Esophagus (tissue), 2 donors: ENCODE data around the gene FNIP1. TPM values are rescaled to one million over a fixed set of nuclear protein-coding genes. Genes with fewer than 3 reads are reported as not detected.
A peak's percentile ranks its signal among the peaks of the same experiment; 100 is the strongest.

Source experiments
- H3K27ac ChIP-seq, 2 donors: one replicate each; pipeline ENCODE4 v1.5.1; 2013; ENCODE audit warnings: low read depth in 2 of 2, mild to moderate bottlenecking in 2 of 2, inconsistent platforms in 1 of 2, low read length in 1 of 2, moderate library complexity in 1 of 2
- H3K27me3 ChIP-seq, 2 donors: one replicate each; pipeline ENCODE4 v1.6.1; 2013; ENCODE audit warnings: low read length in 2 of 2, control low read depth in 1 of 2, mild to moderate bottlenecking in 1 of 2; ENCODE audit not compliant: insufficient read depth in 2 of 2, control insufficient read depth in 1 of 2
- H3K36me3 ChIP-seq, 2 donors: one replicate each; pipeline ENCODE4 v1.6.1; 2013; ENCODE audit warnings: low read length in 1 of 2; ENCODE audit not compliant: control insufficient read depth in 2 of 2, insufficient read depth in 2 of 2
- H3K4me1 ChIP-seq, 2 donors: one replicate each; pipeline ENCODE4 v1.6.1; 2013; ENCODE audit warnings: low read length in 1 of 2; ENCODE audit not compliant: control insufficient read depth in 2 of 2, insufficient read depth in 2 of 2
- H3K4me3 ChIP-seq, 2 donors: one replicate each; pipeline ENCODE4 v1.5.1; 2013; ENCODE audit warnings: low read length in 2 of 2, mild to moderate bottlenecking in 2 of 2, low read depth in 1 of 2, moderate library complexity in 1 of 2
- H3K9me3 ChIP-seq, 2 donors: one replicate each; pipeline ENCODE4 v1.6.1; 2013; ENCODE audit warnings: mild to moderate bottlenecking in 2 of 2, low read depth in 1 of 2, low read length in 1 of 2, moderate library complexity in 1 of 2; ENCODE audit not compliant: control insufficient read depth in 2 of 2, insufficient read depth in 1 of 2
- WGBS, 2 donors: extraction: QIAGEN DNeasy Blood & Tissue Kit; methylation state at CpG; one replicate each; pipeline ENCODE4 v1.1.7; 2013; 5-methylcytosine and 5-hydroxymethylcytosine counted together
- polyA plus RNA-seq, 2 donors: library from polyadenylated mRNA; stranded (reverse); fragments of 200-250 nt; gene quantifications; one replicate each; pipeline ENCODE4 v1.2.3, GENCODE V29; 2013
- donor health status: healthy with polysubstance abuse.
- donor health status: Bipolar disorder and iron deficiency.

Gene FNIP1
- polyA plus RNA-seq, 2 donors = 2.4 to 2.5 TPM

- no peaks in the 10 kb centered on the region for H3K36me3 ChIP-seq
- no peaks in the 10 kb centered on the region for H3K9me3 ChIP-seq
- 46 to 54% methylated on average over 2 of the region's 2 CpGs for WGBS, 2 donors
Measured at GRCh38 chr5:131814990-131815389, 18.2 kb upstream of the FNIP1 start.

GRCh38 chr5:131812371-131813160 is 15.7 kb upstream of the FNIP1 start:
- H3K4me3 ChIP-seq = no peak overlapping the region
- no peaks in the 10 kb centered on the region for H3K9me3 ChIP-seq
- no peaks in the 10 kb centered on the region for H3K4me1 ChIP-seq
- H3K27ac ChIP-seq = no peak overlapping the region
- no peaks in the 10 kb centered on the region for H3K36me3 ChIP-seq
- 76 to 78% methylated on average over 4 of the region's 4 CpGs for WGBS, 2 donors
- H3K27me3 ChIP-seq = no peaks in the 10 kb centered on the region

More at GRCh38 chr5:131814990-131815389, 18.2 kb upstream of the FNIP1 start:
- no peak overlapping the region for H3K27ac ChIP-seq
- H3K27me3 ChIP-seq = no peaks in the 10 kb centered on the region
- no peaks in the 10 kb centered on the region for H3K4me1 ChIP-seq
- no peak overlapping the region for H3K4me3 ChIP-seq

- 14% methylated on average over 3 of the region's 3 CpGs for WGBS, 2 donors
- Histone ChIP-seq H3K27ac (no peak overlapping the region), H3K9me3 (no peaks in the 10 kb centered on the region), H3K4me1 (no peaks in the 10 kb centered on the region), H3K4me3 (no peak overlapping the region), H3K27me3 (no peaks in the 10 kb centered on the region), H3K36me3 (no peaks in the 10 kb centered on the region)
Measured at GRCh38 chr5:131810510-131811249, 13.9 kb upstream of the FNIP1 start.

GRCh38 chr5:131795879-131796792 is 681 bp downstream of the FNIP1 start:
- Histone ChIP-seq H3K4me3 (peak overlapping the region; percentile 85 to 91), H3K36me3 (no peaks in the 10 kb centered on the region), H3K9me3 (no peaks in the 10 kb centered on the region), H3K4me1 (no peaks in the 10 kb centered on the region), H3K27ac (peak overlapping the region; percentile 93 to 96), H3K27me3 (no peaks in the 10 kb centered on the region)
- WGBS, 2 donors = 1% methylated on average over 46 to 56 of the region's 56 CpGs

- H3K9me3 ChIP-seq = no peaks in the 10 kb centered on the region
- peak overlapping the region in 1 of 2 donors; percentile 85 for H3K4me3 ChIP-seq
- no peak overlapping the region for H3K27ac ChIP-seq
- no peaks in the 10 kb centered on the region for H3K27me3 ChIP-seq
- H3K36me3 ChIP-seq = no peaks in the 10 kb centered on the region
- 40 to 50% methylated on average over 6 of the region's 6 CpGs for WGBS, 2 donors
- H3K4me1 ChIP-seq = no peaks in the 10 kb centered on the region
Measured at GRCh38 chr5:131795228-131795627, 1.6 kb downstream of the FNIP1 start.

GRCh38 chr5:131794586-131794985 is 2.2 kb downstream of the FNIP1 start:
- 76 to 84% methylated on average over 4 of the region's 4 CpGs for WGBS, 2 donors
- Histone ChIP-seq H3K36me3 (no peaks in the 10 kb centered on the region), H3K27ac (no peak overlapping the region), H3K27me3 (no peaks in the 10 kb centered on the region), H3K4me1 (no peaks in the 10 kb centered on the region), H3K4me3 (no peak overlapping the region), H3K9me3 (no peaks in the 10 kb centered on the region)

- no peak overlapping the region for H3K4me3 ChIP-seq
- H3K27ac ChIP-seq = no peak overlapping the region
- no peaks in the 10 kb centered on the region for H3K36me3 ChIP-seq
- no peaks in the 10 kb centered on the region for H3K4me1 ChIP-seq
- H3K27me3 ChIP-seq = no peaks in the 10 kb centered on the region
- H3K9me3 ChIP-seq = no peaks in the 10 kb centered on the region
- 94 to 99% methylated on average over 2 of the region's 2 CpGs for WGBS, 2 donors
Measured at GRCh38 chr5:131792896-131793295, 3.9 kb downstream of the FNIP1 start.

GRCh38 chr5:131791866-131792265 is 5.0 kb downstream of the FNIP1 start:
- H3K4me1 ChIP-seq = no peaks in the 10 kb centered on the region
- no peak overlapping the region for H3K4me3 ChIP-seq
- H3K36me3 ChIP-seq = no peaks in the 10 kb centered on the region
- WGBS, 2 donors = 89 to 100% methylated on average over 2 to 6 of the region's 6 CpGs
- no peaks in the 10 kb centered on the region for H3K9me3 ChIP-seq
- no peaks in the 10 kb centered on the region for H3K27me3 ChIP-seq
- H3K27ac ChIP-seq = no peak overlapping the region

GRCh38 chr5:131790550-131790949 is 6.3 kb downstream of the FNIP1 start:
- H3K27me3 ChIP-seq = no peaks in the 10 kb centered on the region
- no peak overlapping the region for H3K4me3 ChIP-seq
- no peaks in the 10 kb centered on the region for H3K9me3 ChIP-seq
- H3K27ac ChIP-seq = no peak overlapping the region
- WGBS, 2 donors = 89 to 90% methylated on average over 2 of the region's 2 CpGs
- no peaks in the 10 kb centered on the region for H3K36me3 ChIP-seq
- no peaks in the 10 kb centered on the region for H3K4me1 ChIP-seq
